K562 (cell line): ENCODE results near the gene DDAH2. TPM values are rescaled to one million over a fixed set of nuclear protein-coding genes. Genes with fewer than 3 reads are reported as not detected.

Source experiments
- CHD2 ChIP-seq: IDR thresholded peaks from 2 replicates; pipeline ENCODE4 v1.6.1; 2011; ENCODE audit warnings: low read depth, low read length
- COPS2 ChIP-seq: fragments of 450-650 bp; conservative IDR thresholded peaks from 2 replicates; pipeline ENCODE4 v1.6.1; 2016; ENCODE audit warnings: mild to moderate bottlenecking, moderate library complexity
- DNMT1 ChIP-seq: fragments of 450-650 bp; IDR thresholded peaks from 2 replicates; pipeline ENCODE4 v1.6.1; 2016; ENCODE audit warnings: antibody characterized with exemption, mild to moderate bottlenecking
- ETS1 ChIP-seq: conservative IDR thresholded peaks from 2 replicates; pipeline ENCODE4 v1.6.1; 2011; ENCODE audit warnings: low read depth, mild to moderate bottlenecking, low read length; ENCODE audit not compliant: control insufficient read depth
- FOXP4 ChIP-seq: sonication (generic); formaldehyde crosslinking; IDR thresholded peaks from 2 replicates; pipeline ENCODE4 v1.8.0; 2022; ENCODE audit warnings: mild to moderate bottlenecking, missing genetic modification reagents, borderline replicate concordance
- GABPB1 ChIP-seq: sonication (generic); formaldehyde crosslinking; IDR thresholded peaks from 2 replicates; pipeline ENCODE4 v1.8.0; 2022; ENCODE audit warnings: mild to moderate bottlenecking, missing genetic modification reagents
- HDAC2 ChIP-seq: fragments of 450-650 bp; IDR thresholded peaks from 2 replicates; pipeline ENCODE4 v1.6.1; 2016; ENCODE audit warnings: mild to moderate bottlenecking
- ID3 ChIP-seq, 2 experiments: fragments of 250-450 bp in 1 of 2; fragments of 450-650 bp in 1 of 2; sonication (Bioruptor Pico) in 1 of 2; IDR thresholded peaks; 2 replicates each; pipeline versions ENCODE4 v1.6.1 to v1.8.0; 2016 to 2021; ENCODE audit warnings: mild to moderate bottlenecking in 2 of 2, moderate library complexity in 2 of 2, missing compliant biosample characterization in 1 of 2, missing genetic modification characterization in 1 of 2
- ILF3 ChIP-seq: fragments of 450-650 bp; IDR thresholded peaks from 2 replicates; pipeline ENCODE4 v1.6.1; 2018; ENCODE audit warnings: antibody characterized with exemption, mild to moderate bottlenecking, moderate library complexity, borderline replicate concordance
- JUND ChIP-seq, 2 experiments: IDR thresholded peaks; 2 replicates in 1 of 2; 3 replicates in 1 of 2; pipeline ENCODE4 v1.6.1; 2011; ENCODE audit warnings: borderline replicate concordance in 2 of 2, low read depth in 2 of 2, low read length in 2 of 2, improper control_type of control experiment in 1 of 2, missing biosample characterization in 1 of 2, missing genetic modification characterization in 1 of 2, missing genetic modification reagents in 1 of 2
- LARP7 ChIP-seq: fragments of 450-650 bp; IDR thresholded peaks from 2 replicates; pipeline ENCODE4 v1.6.1; 2016
- MEIS2 ChIP-seq: fragments of 450-650 bp; IDR thresholded peaks from 2 replicates; pipeline ENCODE4 v1.6.1; 2014; ENCODE audit warnings: mild to moderate bottlenecking; ENCODE audit not compliant: partially characterized antibody
- NUFIP1 ChIP-seq: fragments of 450-650 bp; IDR thresholded peaks from 2 replicates; pipeline ENCODE4 v1.6.1; 2018; ENCODE audit not compliant: partially characterized antibody
- POLR2G ChIP-seq: fragments of 200-400 bp; formaldehyde crosslinking; IDR thresholded peaks from 2 replicates; pipeline ENCODE4 v1.6.1; 2017; ENCODE audit warnings: low read depth, mild to moderate bottlenecking, antibody characterized with exemption, low read length, moderate library complexity
- RBM17 ChIP-seq: fragments of 200-400 bp; formaldehyde crosslinking; IDR thresholded peaks from 2 replicates; pipeline ENCODE4 v1.6.1; 2017; ENCODE audit warnings: low read depth, mild to moderate bottlenecking, low read length, borderline replicate concordance
- TAF1 ChIP-seq: IDR thresholded peaks from 2 replicates; pipeline ENCODE4 v1.6.1; 2011; ENCODE audit warnings: mild to moderate bottlenecking, low read length, moderate library complexity; ENCODE audit not compliant: insufficient read depth, control insufficient read depth, severe bottlenecking; ENCODE audit errors: extremely low read depth
- TAF7 ChIP-seq: fragments of 450-650 bp; IDR thresholded peaks from 2 replicates; pipeline ENCODE4 v1.6.1; 2016; ENCODE audit warnings: missing genetic modification characterization, missing compliant biosample characterization
- TCFL5 ChIP-seq: fragments of 250-450 bp; sonication (Bioruptor Pico); conservative IDR thresholded peaks from 2 replicates; pipeline ENCODE4 v1.6.1; 2021; ENCODE audit warnings: mild to moderate bottlenecking, moderate library complexity, matching md5 sums
- ZBTB7A ChIP-seq: IDR thresholded peaks from 2 replicates; pipeline ENCODE4 v1.6.1; 2011; ENCODE audit warnings: low read depth, mild to moderate bottlenecking, low read length, moderate library complexity, borderline replicate concordance; ENCODE audit not compliant: control insufficient read depth
- ZNF280B ChIP-seq: fragments of 250-450 bp; sonication (Bioruptor Pico); IDR thresholded peaks from 2 replicates; pipeline ENCODE4 v1.5.1; 2021; ENCODE audit warnings: mild to moderate bottlenecking
- ZNF384 ChIP-seq: IDR thresholded peaks from 2 replicates; pipeline ENCODE4 v1.6.1; 2012; ENCODE audit warnings: low read depth, low read length, improper control_type of control experiment
- ZNF785 ChIP-seq: fragments of 250-450 bp; sonication (Bioruptor Pico); IDR thresholded peaks from 2 replicates; pipeline ENCODE4 v1.4.0; 2020; ENCODE audit warnings: mild to moderate bottlenecking
- polyA plus RNA-seq, 8 experiments: library from polyadenylated mRNA; depleted of rRNA in 4 of 8; stranded (reverse) in 5 of 8; unstranded in 3 of 8; fragments of >200 nt; fragmentation: Nextera tagmentation in 2 of 8; fragmentation: Illumina TruSeq in 1 of 8; extraction: Ambion mirVana in 2 of 8; extraction: Trizol in 1 of 8; gene quantifications; 2 replicates each; pipeline versions ENCODE4 v1.2.1 to v1.2.3, GENCODE V29; 2011 to 2014; ENCODE audit warnings: inconsistent platforms in 1 of 8, missing spikeins in 1 of 8
- total RNA-seq, 7 experiments: library from RNA; depleted of rRNA in 6 of 7; stranded (reverse); fragments of >200 nt in 6 of 7; fragmentation: Illumina TruSeq in 2 of 7; extraction: Trizol in 2 of 7; gene quantifications; 2 replicates each; pipeline versions ENCODE4 v1.2.1 to v1.2.3, GENCODE V29; 2011 to 2021; ENCODE audit warnings: low replicate concordance in 1 of 7

DDAH2 gene
- total and polyA plus RNA-seq, 9 of the 15 experiments (the other 6 are each of a cell fraction or from before 2014, with no cell fraction given), result 1.8 to 45.4 (median 21.4) TPM

- TF ChIP-seq HDAC2 (no peak), TAF7 (tag) (no peak), NUFIP1 (no peak), LARP7 (no peak), RBM17 (no peak), JUND (IDR thresholded peaks at IDR 0.05; ENCODE audit: borderline replicate concordance, low read depth, low read length) (no peak), JUND (tag; IDR thresholded peaks at IDR 0.05; ENCODE audit: borderline replicate concordance, low read depth, low read length) (no peak; the same call in 2 of the 3 replicates), CHD2 (no peak), ZNF384 (no peak), COPS2 (no peak), ZNF280B (CRISPR knock-in tag) (no peak), ID3 (CRISPR knock-in tag; IDR thresholded peaks at IDR 0.05) (no peak), ID3 (tag; IDR thresholded peaks at IDR 0.05) (0 out of 2 replicates have a peak, but pooled peaks have one; percentile 17), TCFL5 (CRISPR knock-in tag) (no peak), DNMT1 (no peak), ETS1 (0 out of 2 replicates have a peak, but pooled peaks have one; percentile 12), GABPB1 (CRISPR knock-in tag) (no peak), ZBTB7A (peak; percentile 99), TAF1 (peak; percentile 39), POLR2G (peak; percentile 92), FOXP4 (CRISPR knock-in tag) (0 out of 2 replicates have a peak, but pooled peaks have one; percentile 81), ZNF785 (no peak), MEIS2 (no peak), ILF3 (no peak)
Measured at GRCh38 chr6:31728767-31729514, at the start of gene DDAH2 (continued).
